GM12872 (cell line): ENCODE measurements around the gene JAM3.

ENCODE experiments used
- TF ChIP-seq, protein P1 (sequence below): IDR thresholded peaks from 3 replicates; pipeline ENCODE4 v1.5.1; 2011; ENCODE audit warnings: low read depth, mild to moderate bottlenecking, low read length, moderate library complexity; ENCODE audit not compliant: insufficient read depth

The JAM3 gene

GRCh38 chr11:134125507-134125906 lies 56.6 kb downstream of the JAM3 start:
- TF ChIP-seq, protein P1, sequence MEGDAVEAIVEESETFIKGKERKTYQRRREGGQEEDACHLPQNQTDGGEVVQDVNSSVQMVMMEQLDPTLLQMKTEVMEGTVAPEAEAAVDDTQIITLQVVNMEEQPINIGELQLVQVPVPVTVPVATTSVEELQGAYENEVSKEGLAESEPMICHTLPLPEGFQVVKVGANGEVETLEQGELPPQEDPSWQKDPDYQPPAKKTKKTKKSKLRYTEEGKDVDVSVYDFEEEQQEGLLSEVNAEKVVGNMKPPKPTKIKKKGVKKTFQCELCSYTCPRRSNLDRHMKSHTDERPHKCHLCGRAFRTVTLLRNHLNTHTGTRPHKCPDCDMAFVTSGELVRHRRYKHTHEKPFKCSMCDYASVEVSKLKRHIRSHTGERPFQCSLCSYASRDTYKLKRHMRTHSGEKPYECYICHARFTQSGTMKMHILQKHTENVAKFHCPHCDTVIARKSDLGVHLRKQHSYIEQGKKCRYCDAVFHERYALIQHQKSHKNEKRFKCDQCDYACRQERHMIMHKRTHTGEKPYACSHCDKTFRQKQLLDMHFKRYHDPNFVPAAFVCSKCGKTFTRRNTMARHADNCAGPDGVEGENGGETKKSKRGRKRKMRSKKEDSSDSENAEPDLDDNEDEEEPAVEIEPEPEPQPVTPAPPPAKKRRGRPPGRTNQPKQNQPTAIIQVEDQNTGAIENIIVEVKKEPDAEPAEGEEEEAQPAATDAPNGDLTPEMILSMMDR, result no peak

DNA sequence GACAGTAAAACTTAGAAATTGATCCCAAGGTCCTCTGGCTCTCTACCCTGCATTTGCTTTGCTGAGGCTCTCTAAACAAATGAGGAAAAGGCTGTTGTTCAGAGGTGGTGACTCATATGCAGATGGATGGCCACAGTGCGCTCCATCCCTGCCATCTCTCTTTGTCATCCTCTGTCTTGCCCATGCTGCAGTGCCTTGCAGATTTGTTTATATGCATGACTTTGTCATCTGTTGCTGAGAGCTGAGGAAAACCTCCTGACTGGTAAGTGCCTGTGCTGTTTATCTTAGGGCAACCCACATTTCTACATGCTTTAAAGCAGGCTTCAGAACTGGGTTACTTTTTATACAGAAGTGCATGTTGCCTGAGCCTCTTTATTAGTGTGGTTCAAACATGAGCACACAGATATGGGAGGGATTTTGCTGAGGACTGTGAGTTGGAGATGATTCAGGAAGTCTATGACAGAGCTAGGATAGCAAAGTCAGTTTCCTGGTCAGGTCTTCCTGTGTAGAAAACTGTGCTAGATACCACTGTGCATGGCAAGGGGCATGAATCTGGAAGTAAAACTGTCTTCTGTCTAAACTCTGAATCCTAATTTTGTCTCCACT lies 57.4 kb downstream of the JAM3 start:
- TF ChIP-seq, protein P1, result no peak

DNA sequence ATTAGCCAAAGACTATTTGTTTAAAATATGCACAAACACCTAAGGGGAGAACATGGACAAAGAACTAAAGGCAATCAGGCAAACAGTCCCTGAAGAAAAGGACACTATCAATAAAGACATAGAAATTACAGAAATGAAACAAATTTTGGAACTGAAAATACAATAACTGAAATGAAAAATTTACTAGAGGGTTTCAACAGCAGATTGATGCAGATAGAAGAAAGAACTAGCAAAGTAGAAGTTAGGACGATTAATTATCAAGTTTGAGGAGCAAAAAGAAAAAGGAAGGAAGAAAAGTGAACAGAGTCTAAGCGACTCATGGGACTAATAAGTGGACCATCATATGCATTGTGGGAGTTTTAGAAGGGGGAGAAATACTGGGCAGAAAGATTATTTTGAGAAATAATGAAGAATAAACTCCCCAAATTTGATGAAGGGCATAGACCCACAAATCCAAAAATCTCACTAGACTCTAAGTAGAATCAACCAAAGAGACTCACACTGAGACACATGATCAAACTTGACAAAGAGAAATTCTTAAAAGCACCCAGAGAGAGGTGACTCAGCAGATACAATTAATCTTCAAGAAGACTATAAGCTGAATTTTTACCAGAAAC lies 62.9 kb downstream of the JAM3 start:
- TF ChIP-seq, protein P1, result no peak

- TF ChIP-seq, protein P1, result no peak
Observed at GRCh38 chr11:134132808-134133207, 63.9 kb downstream of the JAM3 start.

DNA sequence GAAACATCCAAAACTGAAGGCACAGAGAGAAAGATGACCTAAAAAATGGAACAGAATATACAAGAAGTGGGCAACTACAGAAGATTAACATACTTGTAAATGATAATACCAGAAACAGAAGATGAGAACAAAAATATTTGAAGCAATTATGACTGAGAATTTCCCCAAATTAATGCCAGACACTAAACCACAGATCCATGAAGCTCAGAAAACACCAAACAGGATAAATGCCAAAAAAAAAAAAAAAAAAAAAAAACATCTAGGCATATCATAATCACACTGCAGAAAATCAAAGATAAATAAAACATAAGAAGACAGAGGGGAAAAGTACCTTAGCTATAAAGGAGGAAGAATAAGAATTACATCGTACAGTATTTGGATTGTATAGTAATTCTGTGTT lies 65.3 kb downstream of the JAM3 start:
- TF ChIP-seq, protein P1, result no peak

GRCh38 chr11:134138376-134138775 lies 69.5 kb downstream of the JAM3 start:
- TF ChIP-seq, protein P1, result no peak

DNA sequence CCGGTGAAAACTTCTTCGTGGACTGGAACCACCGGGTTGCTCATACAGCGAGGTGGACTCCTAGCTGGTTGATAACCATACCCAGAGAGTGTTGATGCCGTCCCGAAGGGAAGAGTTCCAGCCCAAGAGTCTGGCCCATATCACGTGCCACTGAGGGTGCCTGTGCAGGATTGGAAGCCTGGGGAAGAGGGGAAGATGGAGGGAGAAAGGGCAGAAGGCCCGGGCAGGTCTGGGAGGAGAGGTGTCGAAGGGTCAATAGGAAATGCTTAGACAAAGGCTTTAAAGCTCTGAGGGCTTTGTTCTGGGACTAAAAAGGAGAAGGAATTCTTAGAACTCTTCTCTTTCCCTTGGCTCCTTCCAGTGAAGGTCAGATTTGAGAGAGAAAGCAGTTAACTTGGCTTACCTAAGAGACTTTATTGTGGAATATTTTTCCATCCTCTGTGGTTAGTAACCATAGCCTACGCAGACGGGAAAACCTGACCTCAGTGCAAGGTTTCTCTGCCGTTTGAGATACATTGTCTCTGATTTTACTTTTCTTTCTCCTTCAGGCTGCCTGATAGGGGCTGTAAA lies 70.5 kb downstream of the JAM3 start:
- TF ChIP-seq, protein P1, result no peak
